ENCODE results near the gene C1orf174. TPM values are rescaled to one million over a fixed set of nuclear protein-coding genes. Genes with fewer than 3 reads are reported as not detected.

C1orf174 gene
- total and polyA plus RNA-seq, 2 of the 4 experiments (the other 2 are of a cell fraction) = 26.7 to 45.7 TPM

DNA sequence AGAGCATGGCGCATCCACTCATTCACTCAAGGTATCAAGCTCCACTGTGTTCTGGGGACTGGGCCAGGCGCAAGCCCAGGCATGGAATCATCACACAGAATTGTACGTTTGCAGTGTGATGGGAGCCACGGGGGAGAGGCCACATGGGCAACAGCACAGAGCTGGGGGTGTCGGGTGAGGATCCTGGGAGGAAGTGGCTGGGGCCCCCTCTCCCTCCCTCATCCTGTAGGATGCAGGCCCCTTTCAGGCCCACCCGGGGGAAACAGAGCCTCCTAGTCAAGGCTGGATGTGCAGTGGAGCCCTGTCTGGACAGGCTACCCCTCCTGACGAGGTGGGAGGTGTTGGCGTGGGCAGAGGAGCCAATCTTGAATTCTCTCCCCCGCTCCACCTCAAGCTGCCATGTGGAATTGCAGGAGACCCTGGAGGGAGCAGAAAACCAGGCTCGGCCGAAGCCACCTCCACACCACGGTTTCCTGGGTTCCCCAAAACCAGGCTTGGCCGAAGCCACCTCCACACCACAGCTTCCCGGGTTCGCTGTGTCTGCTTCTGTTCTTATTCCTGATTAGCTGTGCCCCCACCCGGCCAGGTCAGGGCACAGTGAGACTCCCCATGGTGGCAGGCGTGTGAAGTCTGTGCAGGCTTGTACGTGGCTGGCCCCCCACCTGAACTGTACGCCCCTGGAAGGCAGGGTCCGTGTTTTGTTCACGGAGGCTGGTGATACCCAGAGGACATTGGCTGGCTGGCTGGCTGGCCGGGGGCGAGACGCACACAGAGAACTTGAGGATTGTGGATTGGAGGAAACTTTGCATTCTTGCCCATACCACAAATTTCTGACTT lies 4.2 kb upstream of the C1orf174 start:
- no peaks in the 10 kb centered on the region; the same call in 1 of the 2 replicates for H3K9me1 ChIP-seq (ENCODE audit: insufficient read depth, low read length)
- ChIA-PET POLR2A (ENCODE audit: unreplicated experiment) (no interaction called here), CTCF (no interaction called here)
- in situ Hi-C loops (cut with MboI; ENCODE audit: low sequenced_read_pairs) (loop anchor here (25.0 kb wide), 1 partner anchor 2008 kb away; no protein-coding TSS in a partner anchor), intact Hi-C loops (cut with micrococcal nuclease) (no loop called here), dilution Hi-C loops (cut with HindIII; ENCODE audit: low sequenced_read_pairs, unreplicated experiment) (no loop called here)
- no peak overlapping the region for H3K4me2 ChIP-seq (ENCODE audit: low read depth, low read length)
- no peak overlapping the region for H4K5ac ChIP-seq (ENCODE audit: low read depth, low read length)
- no peak overlapping the region for H2BK5ac ChIP-seq (ENCODE audit: low read depth, low read length, poor library complexity, severe bottlenecking)
- H3K14ac ChIP-seq (replicated peaks; ENCODE audit: low read depth, low read length) = no peak overlapping the region
- H2AK5ac ChIP-seq (ENCODE audit: low read depth, low read length) = no peak overlapping the region
- peak overlapping the region; percentile 39 for H2AK9ac ChIP-seq (replicated peaks; ENCODE audit: low read depth, low read length, poor library complexity)
- H3K4me3 ChIP-seq (ENCODE audit: insufficient read depth, low read depth, low read length) = no peak overlapping the region
- H3K36me3 ChIP-seq (ENCODE audit: control insufficient read depth, insufficient read depth, low read length) = no peaks in the 10 kb centered on the region
- no peak overlapping the region for H4K91ac ChIP-seq (ENCODE audit: insufficient read depth, low read depth, low read length)
- DNase-seq (no peak), ATAC-seq (ENCODE audit: low read depth) (no peak)
- no peak overlapping the region for H2BK20ac ChIP-seq (ENCODE audit: low read depth, low read length)
- H3K23ac ChIP-seq (ENCODE audit: low read depth, low read length) = no peak overlapping the region
- no peaks in the 10 kb centered on the region; the same call in 1 of the 2 replicates for H3K27me3 ChIP-seq (ENCODE audit: control insufficient read depth, insufficient read depth, low read length)
- BruUV-seq (replicated peaks) = no TSS peak
- no peak overlapping the region for H3K4ac ChIP-seq (ENCODE audit: low read depth, low read length)
- H2AFZ ChIP-seq (replicated peaks; ENCODE audit: low read length, poor library complexity) = no peak overlapping the region
- 70% methylated on average over 8 of the region's 24 CpGs; no CpG with 5 or more reads in 1 of the 2 experiments for WGBS, 2 experiments (ENCODE audit: extremely low coverage in 2 of 2, insufficient read length in 1 of 2)
- H4K8ac ChIP-seq (ENCODE audit: low read depth in 2 of 2, low read length in 2 of 2) = no peak overlapping the region
- H3K79me1 ChIP-seq (ENCODE audit: low read depth in 1 of 2, low read length in 2 of 2) = peaks cover 0 to 7% of the 10 kb centered on the region in 2 experiments; a peak in 1 of 4 replicates
- H3K9me3 ChIP-seq (ENCODE audit: control insufficient read depth, insufficient read depth, low read length) = no peaks in the 10 kb centered on the region
- H2BK120ac ChIP-seq (ENCODE audit: low read depth, low read length) = no peak overlapping the region
- H3K56ac ChIP-seq (ENCODE audit: extremely low read depth, insufficient read depth, low read length) = no peak overlapping the region
- no peak overlapping the region for H3K18ac ChIP-seq (ENCODE audit: low read depth, low read length)
- no peak overlapping the region for H3K27ac ChIP-seq (ENCODE audit: insufficient read depth, low read length)
- H4K20me1 ChIP-seq (ENCODE audit: insufficient read depth, low read length) = no peaks in the 10 kb centered on the region
- no peaks in the 10 kb centered on the region for H3K4me1 ChIP-seq (ENCODE audit: control insufficient read depth, insufficient read depth, low read length)
- H2BK15ac ChIP-seq (ENCODE audit: low read depth, low read length) = no peak overlapping the region
- H3K9ac ChIP-seq (ENCODE audit: low read depth, low read length) = no peak overlapping the region
- no peak for TF ChIP-seq FOS (IDR thresholded peaks at IDR 0.05; ENCODE audit: low read depth, low read length)
- no peak for TF ChIP-seq MAFK (IDR thresholded peaks at IDR 0.05; ENCODE audit: low read depth, low read length)
- no peak for TF ChIP-seq MAZ (IDR thresholded peaks at IDR 0.05; ENCODE audit: borderline replicate concordance, low read depth, low read length)
- TF ChIP-seq, protein P1, sequence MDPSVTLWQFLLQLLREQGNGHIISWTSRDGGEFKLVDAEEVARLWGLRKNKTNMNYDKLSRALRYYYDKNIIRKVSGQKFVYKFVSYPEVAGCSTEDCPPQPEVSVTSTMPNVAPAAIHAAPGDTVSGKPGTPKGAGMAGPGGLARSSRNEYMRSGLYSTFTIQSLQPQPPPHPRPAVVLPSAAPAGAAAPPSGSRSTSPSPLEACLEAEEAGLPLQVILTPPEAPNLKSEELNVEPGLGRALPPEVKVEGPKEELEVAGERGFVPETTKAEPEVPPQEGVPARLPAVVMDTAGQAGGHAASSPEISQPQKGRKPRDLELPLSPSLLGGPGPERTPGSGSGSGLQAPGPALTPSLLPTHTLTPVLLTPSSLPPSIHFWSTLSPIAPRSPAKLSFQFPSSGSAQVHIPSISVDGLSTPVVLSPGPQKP (IDR thresholded peaks at IDR 0.05; ENCODE audit: borderline replicate concordance, low read depth, low read length) = no peak
- no peak for TF ChIP-seq CEBPB (IDR thresholded peaks at IDR 0.05; ENCODE audit: low read depth, low read length)
- no peak for TF ChIP-seq NFE2L2 (IDR thresholded peaks at IDR 0.05; ENCODE audit: low read depth, low read length)
- no peak for TF ChIP-seq MXI1 (IDR thresholded peaks at IDR 0.05; ENCODE audit: borderline replicate concordance, low read depth, low read length)
- TF ChIP-seq, protein P2, sequence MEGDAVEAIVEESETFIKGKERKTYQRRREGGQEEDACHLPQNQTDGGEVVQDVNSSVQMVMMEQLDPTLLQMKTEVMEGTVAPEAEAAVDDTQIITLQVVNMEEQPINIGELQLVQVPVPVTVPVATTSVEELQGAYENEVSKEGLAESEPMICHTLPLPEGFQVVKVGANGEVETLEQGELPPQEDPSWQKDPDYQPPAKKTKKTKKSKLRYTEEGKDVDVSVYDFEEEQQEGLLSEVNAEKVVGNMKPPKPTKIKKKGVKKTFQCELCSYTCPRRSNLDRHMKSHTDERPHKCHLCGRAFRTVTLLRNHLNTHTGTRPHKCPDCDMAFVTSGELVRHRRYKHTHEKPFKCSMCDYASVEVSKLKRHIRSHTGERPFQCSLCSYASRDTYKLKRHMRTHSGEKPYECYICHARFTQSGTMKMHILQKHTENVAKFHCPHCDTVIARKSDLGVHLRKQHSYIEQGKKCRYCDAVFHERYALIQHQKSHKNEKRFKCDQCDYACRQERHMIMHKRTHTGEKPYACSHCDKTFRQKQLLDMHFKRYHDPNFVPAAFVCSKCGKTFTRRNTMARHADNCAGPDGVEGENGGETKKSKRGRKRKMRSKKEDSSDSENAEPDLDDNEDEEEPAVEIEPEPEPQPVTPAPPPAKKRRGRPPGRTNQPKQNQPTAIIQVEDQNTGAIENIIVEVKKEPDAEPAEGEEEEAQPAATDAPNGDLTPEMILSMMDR (conservative IDR thresholded peaks at IDR 0.05; ENCODE audit: low read depth, low read length) = no peak
- TF ChIP-seq CHD1 (IDR thresholded peaks at IDR 0.05; ENCODE audit: low read depth, low read length) = no peak
- TF ChIP-seq POLR2A (IDR thresholded peaks at IDR 0.05; ENCODE audit: low read depth, low read length) = no peak
- TF ChIP-seq RFX5 (IDR thresholded peaks at IDR 0.05; ENCODE audit: low read depth, low read length) = no peak
- no peak for TF ChIP-seq BHLHE40 (IDR thresholded peaks at IDR 0.05; ENCODE audit: low read depth, low read length)
- TF ChIP-seq SMC3 (IDR thresholded peaks at IDR 0.05; ENCODE audit: low read depth, low read length) = no peak
- TF ChIP-seq, protein P3, sequence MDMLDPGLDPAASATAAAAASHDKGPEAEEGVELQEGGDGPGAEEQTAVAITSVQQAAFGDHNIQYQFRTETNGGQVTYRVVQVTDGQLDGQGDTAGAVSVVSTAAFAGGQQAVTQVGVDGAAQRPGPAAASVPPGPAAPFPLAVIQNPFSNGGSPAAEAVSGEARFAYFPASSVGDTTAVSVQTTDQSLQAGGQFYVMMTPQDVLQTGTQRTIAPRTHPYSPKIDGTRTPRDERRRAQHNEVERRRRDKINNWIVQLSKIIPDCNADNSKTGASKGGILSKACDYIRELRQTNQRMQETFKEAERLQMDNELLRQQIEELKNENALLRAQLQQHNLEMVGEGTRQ (IDR thresholded peaks at IDR 0.05; ENCODE audit: low read depth, low read length) = no peak
- no peak for TF ChIP-seq RAD21 (IDR thresholded peaks at IDR 0.05; ENCODE audit: low read length)

All from IMR-90 (cell line).